Adrenal gland (tissue), 12 donors: ENCODE results near the gene POLR3E. TPM values are rescaled to one million over a fixed set of nuclear protein-coding genes. Genes with fewer than 3 reads are reported as not detected.

ENCODE experiments used
- DNase-seq, 7 donors: peaks; one replicate each; pipeline ENCODE4 v3.0.0-alpha.2; 2019 to 2020
- H3K27ac ChIP-seq, 5 donors: fragments of 200-600 bp; sonication (generic) in 4 of 5; 1 replicate in 3 of 5; 2 replicates in 2 of 5; pipeline versions ENCODE4 v1.5.1 to v1.8.0; 2016 to 2020; ENCODE audit warnings: mild to moderate bottlenecking in 1 of 5
- H3K27me3 ChIP-seq: fragments of 200-600 bp; 2 replicates; pipeline ENCODE4 v1.8.0; 2021
- H3K36me3 ChIP-seq, 2 donors: fragments of 200-600 bp; replicated peaks in 1 of 2; 1 replicate in 1 of 2; 2 replicates in 1 of 2; pipeline versions ENCODE4 v1.5.1 to v1.8.0; 2018 to 2022
- H3K4me1 ChIP-seq, 2 donors: fragments of 200-600 bp; replicated peaks in 1 of 2; 1 replicate in 1 of 2; 2 replicates in 1 of 2; pipeline versions ENCODE4 v1.5.1 to v1.8.0; 2018 to 2021
- H3K4me3 ChIP-seq, 4 donors: fragments of 200-600 bp; sonication (generic) in 3 of 4; one replicate each; pipeline ENCODE4 v1.5.1; 2016 to 2018
- H3K9me3 ChIP-seq, 3 donors: fragments of 200-600 bp; sonication (generic) in 1 of 3; replicated peaks in 1 of 3; 1 replicate in 2 of 3; 2 replicates in 1 of 3; pipeline versions ENCODE4 v1.5.1 to v1.8.0; 2016 to 2021
- CTCF ChIP-seq, 6 experiments: fragments of 450-650 bp in 4 of 6; fragments of 200-600 bp in 2 of 6; sonication (generic) in 1 of 6; IDR thresholded peaks; 1 replicate in 5 of 6; 2 replicates in 1 of 6; pipeline versions ENCODE4 v1.5.1 to v1.8.0; 2016 to 2021; ENCODE audit warnings: antibody characterized with exemption in 6 of 6, mild to moderate bottlenecking in 2 of 6, moderate library complexity in 1 of 6
- POLR2A ChIP-seq, 2 donors: fragments of 450-650 bp; IDR thresholded peaks; one replicate each; pipeline ENCODE4 v1.6.1; 2017; ENCODE audit warnings: antibody characterized with exemption in 2 of 2, mild to moderate bottlenecking in 2 of 2, moderate library complexity in 1 of 2
- WGBS, 4 donors: extraction: QIAGEN DNeasy Blood & Tissue Kit in 2 of 4; methylation state at CpG; one replicate each; pipeline versions ENCODE4 v1.1.5 to v1.1.7; 2013 to 2017; 5-methylcytosine and 5-hydroxymethylcytosine counted together
- intact Hi-C, 2 donors: fragments of 100-400 bp; cut with DNase I; formaldehyde crosslinking; loops; one replicate each; pipeline versions ENCODE4 v1.14.1 to v1.15.0; 2022 to 2023
- polyA plus RNA-seq, 3 donors: library from polyadenylated mRNA; stranded (reverse); fragments of 200-250 nt in 2 of 3; fragments of 350-450 nt in 1 of 3; fragmentation: Illumina TruSeq in 1 of 3; extraction: RNeasy Lipid Tissue Mini Kit (QIAGEN cat#74804) in 1 of 3; gene quantifications; one replicate each; pipeline ENCODE4 v1.2.3, GENCODE V29; 2013 to 2014
- total RNA-seq, 9 donors: library from RNA; depleted of rRNA in 4 of 9; stranded (reverse); fragments of >200 nt in 4 of 9; fragments of 120-200 nt in 1 of 9; fragmentation: NEBNext Ultra II Directional in 1 of 9; extraction: Animal tissue kit (Norgen Biotek cat#: 25700) in 1 of 9; gene quantifications; one replicate each; pipeline versions ENCODE4 v1.1.0 to v1.2.4, GENCODE V29; 2013 to 2023
- donor health status: healthy with polysubstance abuse.
- donor health status: Bipolar disorder and iron deficiency.
- donor health status: DM: yes; HTN: yes; CAD: no.
- donor health status: DM: no; HTN: no; CAD: no.
- donor health status: DM: no; HTN: no; CAD: no.
- donor health status: DM: yes; HTN: yes; CAD: no.

POLR3E gene
- total and polyA plus RNA-seq, 12 donors = 43.8 to 99.4 (median 51.5) TPM

DNA sequence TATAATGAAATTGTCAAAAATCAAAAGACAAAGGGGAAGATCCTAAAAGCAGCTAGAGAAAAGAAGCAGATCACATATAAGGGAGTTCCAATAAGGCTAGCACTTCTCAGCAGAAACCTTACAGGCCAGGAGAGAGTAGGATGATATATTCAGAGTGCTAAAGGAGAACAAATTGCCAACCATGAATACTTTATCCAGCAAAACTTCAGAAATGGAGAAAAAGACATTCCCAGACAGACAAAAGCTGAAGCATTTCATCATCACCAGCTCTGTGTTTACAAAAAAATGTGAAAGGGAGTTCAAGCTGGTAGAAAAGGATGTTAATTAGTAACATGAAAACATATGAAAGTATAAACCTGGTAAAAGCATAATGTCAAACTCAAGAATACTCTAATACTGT is 39.8 kb downstream of the POLR3E start:
- intact Hi-C loops = no loop called here
- Histone ChIP-seq H3K36me3 (peaks cover 0 to 26% of the 10 kb centered on the region in 2 donors), H3K4me1 (no peaks in the 10 kb centered on the region), H3K9me3 (peaks cover 0 to 6% (median 5%) of the 10 kb centered on the region in 3 donors), H3K4me3 (no peak overlapping the region), H3K27ac (no peak overlapping the region), H3K27me3 (no peaks in the 10 kb centered on the region)
- no peak for DNase-seq
- no peak for TF ChIP-seq CTCF (IDR thresholded peaks at IDR 0.05)
- no peak for TF ChIP-seq POLR2A (IDR thresholded peaks at IDR 0.05)

DNA sequence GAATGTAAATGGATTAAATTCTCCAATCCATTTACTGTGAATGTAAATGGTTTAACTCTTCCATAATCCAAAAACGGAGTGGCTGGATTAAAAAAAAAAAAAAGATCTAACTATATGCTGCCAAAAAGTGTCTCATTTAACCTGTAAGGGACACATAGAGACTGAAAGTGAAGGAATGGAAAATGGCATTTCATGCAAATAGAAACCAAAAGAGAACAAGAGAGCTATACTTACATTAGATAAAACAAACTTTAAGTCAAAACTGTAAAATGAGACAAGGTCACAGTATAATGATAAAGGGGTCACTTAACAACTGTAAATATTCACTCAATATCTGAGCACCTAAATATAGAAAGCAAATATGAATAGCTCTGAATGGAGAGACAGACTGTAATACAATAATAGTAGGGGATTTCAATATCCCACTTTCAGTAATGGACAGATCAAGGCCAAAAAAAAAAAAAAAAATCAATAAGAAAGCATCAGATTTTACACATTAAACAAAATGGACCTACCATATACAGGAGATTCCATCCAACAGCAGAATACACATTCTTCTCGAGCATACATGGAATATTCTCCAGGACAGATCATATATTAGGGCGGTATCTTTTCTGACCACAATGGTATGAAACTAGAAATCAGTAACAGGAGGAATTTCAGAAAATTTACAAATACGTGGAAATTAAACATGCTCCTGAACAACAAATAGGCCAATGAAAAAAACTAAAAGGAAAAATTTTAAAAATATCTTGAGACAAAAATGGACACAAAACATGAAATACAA is 40.8 kb downstream of the POLR3E start:
- H3K4me1 ChIP-seq = no peaks in the 10 kb centered on the region
- TF ChIP-seq CTCF (IDR thresholded peaks at IDR 0.05) (no peak), POLR2A (IDR thresholded peaks at IDR 0.05) (no peak)
- 95 to 97% (median 96%) methylated on average over 4 of the region's 4 CpGs for WGBS, 4 donors
- H3K4me3 ChIP-seq = no peak overlapping the region
- DNase-seq = no peak
- H3K27me3 ChIP-seq = no peaks in the 10 kb centered on the region
- H3K36me3 ChIP-seq = peaks cover 0 to 18% of the 10 kb centered on the region in 2 donors
- intact Hi-C loops = no loop called here
- H3K9me3 ChIP-seq = peaks cover 0 to 6% (median 5%) of the 10 kb centered on the region in 3 donors
- H3K27ac ChIP-seq = no peak overlapping the region

DNA sequence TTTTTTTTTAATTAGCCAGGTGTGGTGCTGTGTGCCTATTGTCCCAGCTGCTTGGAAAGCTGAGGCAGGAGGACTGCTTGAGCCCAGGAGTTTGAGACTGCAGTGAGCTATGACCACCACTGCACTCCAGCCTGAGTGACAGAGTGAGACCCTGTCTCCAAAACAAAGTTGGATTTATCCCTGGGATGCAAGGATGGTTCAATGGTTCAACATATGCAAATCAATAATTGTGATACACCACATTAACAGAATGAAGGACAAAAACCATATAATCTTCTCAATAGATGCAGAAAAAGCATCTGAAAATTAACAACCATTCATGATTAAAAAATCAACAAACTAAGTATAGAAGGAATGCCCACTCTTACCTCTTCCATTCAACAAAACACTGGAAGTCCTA is 43.7 kb downstream of the POLR3E start:
- peaks cover 0 to 6% (median 5%) of the 10 kb centered on the region in 3 donors for H3K9me3 ChIP-seq

DNA sequence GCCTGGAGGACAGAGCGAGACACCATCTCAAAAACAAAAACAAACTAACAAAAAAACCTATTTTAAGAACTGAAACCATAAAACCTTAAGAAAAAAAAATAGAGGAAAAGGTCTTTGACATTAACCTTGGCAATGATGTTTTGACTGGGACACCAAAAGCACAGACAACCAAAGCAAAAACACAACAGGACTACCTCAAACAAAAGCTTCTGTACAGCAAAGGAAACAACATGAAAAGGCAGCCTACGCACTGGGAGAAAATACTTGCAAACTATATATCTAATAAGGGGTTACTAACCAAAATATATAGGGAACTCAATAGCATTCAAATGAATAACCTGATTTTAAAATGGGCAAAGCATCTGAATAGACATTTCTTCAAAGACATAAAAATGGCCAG is 44.9 kb downstream of the POLR3E start:
- no peak for DNase-seq
- no peaks in the 10 kb centered on the region for H3K27me3 ChIP-seq
- intact Hi-C loops = no loop called here
- WGBS, 4 donors = 83 to 97% (median 93%) methylated on average over 2 of the region's 2 CpGs
- H3K36me3 ChIP-seq = peaks cover 0 to 11% of the 10 kb centered on the region in 2 donors
- H3K9me3 ChIP-seq = peaks cover 0 to 4% (median 3%) of the 10 kb centered on the region in 3 donors
- no peak overlapping the region for H3K27ac ChIP-seq
- H3K4me1 ChIP-seq = no peaks in the 10 kb centered on the region
- no peak overlapping the region for H3K4me3 ChIP-seq
- TF ChIP-seq CTCF (IDR thresholded peaks at IDR 0.05) (no peak), POLR2A (IDR thresholded peaks at IDR 0.05) (no peak)

More for the DNA sequence above, 43.7 kb downstream of the POLR3E start:
- intact Hi-C loops = no loop called here
- Histone ChIP-seq H3K27ac (no peak overlapping the region), H3K36me3 (no peaks in the 10 kb centered on the region), H3K27me3 (no peaks in the 10 kb centered on the region), H3K4me1 (no peaks in the 10 kb centered on the region), H3K4me3 (no peak overlapping the region)
- DNase-seq = no peak
- TF ChIP-seq POLR2A (IDR thresholded peaks at IDR 0.05) = no peak
- TF ChIP-seq CTCF (IDR thresholded peaks at IDR 0.05) = no peak
